Peyer's patch (tissue), 4 donors: ENCODE results near the gene EVL. TPM values are rescaled to one million over a fixed set of nuclear protein-coding genes. Genes with fewer than 3 reads are reported as not detected.

Source experiments
- DNase-seq, 3 donors: peaks; one replicate each; pipeline ENCODE4 v3.0.0-alpha.2; 2017 to 2019
- H3K27ac ChIP-seq, 4 donors: fragments of 200-600 bp; sonication (generic); one replicate each; pipeline ENCODE4 v1.5.1; 2016 to 2019
- H3K27me3 ChIP-seq, 2 donors: fragments of 200-600 bp; sonication (generic); one replicate each; pipeline ENCODE4 v1.5.1; 2019
- H3K36me3 ChIP-seq, 3 donors: fragments of 200-600 bp; sonication (generic); one replicate each; pipeline ENCODE4 v1.5.1; 2016 to 2019
- H3K4me1 ChIP-seq, 4 donors: fragments of 200-600 bp; sonication (generic); one replicate each; pipeline ENCODE4 v1.5.1; 2016 to 2019
- H3K4me3 ChIP-seq, 4 donors: fragments of 200-600 bp; sonication (generic); 1 replicate in 3 of 4; 2 replicates in 1 of 4; pipeline ENCODE4 v1.5.1; 2016 to 2019; ENCODE audit warnings: mild to moderate bottlenecking in 1 of 4
- H3K9me3 ChIP-seq, 4 donors: fragments of 200-600 bp; sonication (generic); one replicate each; pipeline ENCODE4 v1.5.1; 2016 to 2019; ENCODE audit warnings: mild to moderate bottlenecking in 1 of 4
- POLR2A ChIP-seq, 2 donors: fragments of 450-650 bp; IDR thresholded peaks; one replicate each; pipeline ENCODE4 v1.5.1; 2017; ENCODE audit warnings: antibody characterized with exemption in 2 of 2, mild to moderate bottlenecking in 2 of 2, moderate library complexity in 2 of 2
- total RNA-seq, 4 donors: library from RNA; depleted of rRNA; stranded (reverse); fragments of >200 nt; gene quantifications; one replicate each; pipeline ENCODE4 v1.1.0, GENCODE V29; 2016
- TF ChIP-seq, protein P1 (sequence below), 6 experiments: fragments of 450-650 bp in 4 of 6; fragments of 200-600 bp in 2 of 6; sonication (generic) in 1 of 6; IDR thresholded peaks; one replicate each; pipeline ENCODE4 v1.5.1; 2017 to 2019; ENCODE audit warnings: antibody characterized with exemption in 6 of 6, mild to moderate bottlenecking in 3 of 6, moderate library complexity in 1 of 6

The EVL gene
- total RNA-seq, 4 donors from 2014 or later: 44.9 to 409 (median 110) TPM

DNA sequence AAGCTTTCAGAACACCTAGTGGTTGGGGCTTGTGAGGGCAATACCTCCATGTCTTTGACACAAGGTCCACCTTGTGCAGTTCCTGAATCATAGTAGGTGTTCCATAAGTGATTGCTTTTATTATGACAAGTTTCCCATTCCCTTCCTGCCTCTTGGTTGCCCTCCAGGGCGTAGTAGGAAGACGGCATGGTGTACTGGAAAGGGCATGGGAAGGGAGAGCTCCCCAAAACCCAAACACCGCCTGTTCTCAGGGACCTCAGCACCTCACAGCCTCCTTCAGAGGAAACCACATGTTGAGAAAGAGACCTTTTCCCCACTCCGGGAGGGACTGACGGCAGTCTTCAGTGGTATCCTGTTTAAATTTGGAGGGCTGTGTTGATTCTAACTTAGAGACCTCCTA, 21.1 kb downstream of the EVL start:
- TF ChIP-seq, protein P1, sequence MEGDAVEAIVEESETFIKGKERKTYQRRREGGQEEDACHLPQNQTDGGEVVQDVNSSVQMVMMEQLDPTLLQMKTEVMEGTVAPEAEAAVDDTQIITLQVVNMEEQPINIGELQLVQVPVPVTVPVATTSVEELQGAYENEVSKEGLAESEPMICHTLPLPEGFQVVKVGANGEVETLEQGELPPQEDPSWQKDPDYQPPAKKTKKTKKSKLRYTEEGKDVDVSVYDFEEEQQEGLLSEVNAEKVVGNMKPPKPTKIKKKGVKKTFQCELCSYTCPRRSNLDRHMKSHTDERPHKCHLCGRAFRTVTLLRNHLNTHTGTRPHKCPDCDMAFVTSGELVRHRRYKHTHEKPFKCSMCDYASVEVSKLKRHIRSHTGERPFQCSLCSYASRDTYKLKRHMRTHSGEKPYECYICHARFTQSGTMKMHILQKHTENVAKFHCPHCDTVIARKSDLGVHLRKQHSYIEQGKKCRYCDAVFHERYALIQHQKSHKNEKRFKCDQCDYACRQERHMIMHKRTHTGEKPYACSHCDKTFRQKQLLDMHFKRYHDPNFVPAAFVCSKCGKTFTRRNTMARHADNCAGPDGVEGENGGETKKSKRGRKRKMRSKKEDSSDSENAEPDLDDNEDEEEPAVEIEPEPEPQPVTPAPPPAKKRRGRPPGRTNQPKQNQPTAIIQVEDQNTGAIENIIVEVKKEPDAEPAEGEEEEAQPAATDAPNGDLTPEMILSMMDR (IDR thresholded peaks at IDR 0.05): no peak
- TF ChIP-seq POLR2A (IDR thresholded peaks at IDR 0.05): no peak
- Histone ChIP-seq H3K27me3 (no peaks in the 10 kb centered on the region), H3K27ac (no peak overlapping the region), H3K36me3 (peaks cover 0 to 6% (median 0%) of the 10 kb centered on the region in 3 donors), H3K4me3 (no peak overlapping the region), H3K9me3 (no peaks in the 10 kb centered on the region), H3K4me1 (no peaks in the 10 kb centered on the region)
- DNase-seq: no peak

DNA sequence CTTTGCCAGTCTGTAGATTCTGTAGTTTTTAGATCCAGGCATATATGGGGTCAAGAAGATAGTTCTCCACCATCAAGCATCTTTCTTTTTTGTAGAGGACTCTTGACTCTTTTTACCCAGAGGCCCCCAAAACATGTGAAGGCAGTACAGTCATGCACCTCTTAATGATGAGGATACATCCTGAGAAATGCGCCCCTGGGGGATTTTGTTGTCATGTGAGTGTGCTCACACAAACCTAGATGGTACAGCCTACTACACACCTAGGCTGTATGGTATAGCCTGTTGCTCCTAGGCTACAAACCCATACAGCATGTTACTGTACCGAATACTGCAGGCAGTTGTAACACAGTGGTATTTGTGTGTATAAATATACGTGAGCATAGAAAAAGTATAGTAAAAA, 23.0 kb downstream of the EVL start:
- H3K36me3 ChIP-seq: peaks cover 0 to 6% (median 0%) of the 10 kb centered on the region in 3 donors
- H3K4me3 ChIP-seq: no peak overlapping the region

DNA sequence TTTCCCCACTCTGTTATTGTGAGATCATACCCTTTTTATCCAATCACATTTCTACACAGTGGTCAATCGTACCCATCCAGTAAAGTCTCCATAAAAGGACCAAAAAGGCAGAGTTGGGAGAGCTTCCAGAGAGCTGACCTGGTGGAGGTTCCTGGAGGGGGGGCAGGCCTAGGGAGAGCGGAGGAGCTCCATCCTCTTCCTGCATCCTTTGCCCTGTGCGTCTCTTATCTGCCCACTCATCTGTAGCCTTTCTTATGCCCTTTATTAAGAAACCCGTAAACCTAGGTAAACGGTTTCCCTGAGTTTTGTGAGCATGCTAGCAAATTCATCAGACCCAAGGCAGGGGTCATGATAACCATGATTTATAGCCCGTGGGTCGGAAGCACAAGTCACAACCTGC, 26.2 kb downstream of the EVL start:
- Histone ChIP-seq H3K27me3 (no peaks in the 10 kb centered on the region), H3K27ac (no peak overlapping the region), H3K4me3 (no peak overlapping the region), H3K36me3 (no peaks in the 10 kb centered on the region), H3K9me3 (no peaks in the 10 kb centered on the region), H3K4me1 (no peaks in the 10 kb centered on the region)
- DNase-seq: no peak
- TF ChIP-seq, protein P1 (IDR thresholded peaks at IDR 0.05): no peak
- TF ChIP-seq POLR2A (IDR thresholded peaks at IDR 0.05): no peak

More for the DNA sequence above, 23.0 kb downstream of the EVL start:
- Histone ChIP-seq H3K27me3 (no peaks in the 10 kb centered on the region), H3K9me3 (no peaks in the 10 kb centered on the region), H3K4me1 (no peaks in the 10 kb centered on the region), H3K27ac (no peak overlapping the region)
- DNase-seq: no peak
- TF ChIP-seq POLR2A (IDR thresholded peaks at IDR 0.05): no peak
- TF ChIP-seq, protein P1 (IDR thresholded peaks at IDR 0.05): no peak

DNA sequence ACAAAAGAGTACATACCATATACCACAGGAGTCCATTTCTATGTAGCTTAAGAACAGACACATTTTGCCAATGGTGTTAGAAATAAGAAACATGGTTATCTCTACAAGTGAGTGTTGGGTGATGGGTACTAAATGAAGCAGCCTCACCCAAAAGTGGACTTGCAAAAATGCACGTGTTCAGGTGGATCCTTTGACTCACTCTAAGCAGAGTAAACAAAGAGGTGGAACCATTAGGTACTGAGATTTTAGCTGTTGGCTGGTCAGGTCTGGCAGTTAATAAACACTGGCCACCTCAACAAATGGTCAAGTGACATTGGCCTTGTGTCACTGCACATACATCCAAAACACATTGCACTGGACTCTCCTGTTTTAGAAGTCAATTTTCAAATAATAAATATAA, 27.6 kb downstream of the EVL start:
- Histone ChIP-seq H3K9me3 (no peaks in the 10 kb centered on the region), H3K36me3 (peaks cover 0 to 6% (median 0%) of the 10 kb centered on the region in 3 donors), H3K4me3 (no peak overlapping the region), H3K4me1 (no peaks in the 10 kb centered on the region), H3K27ac (no peak overlapping the region), H3K27me3 (no peaks in the 10 kb centered on the region)
- DNase-seq: no peak
- TF ChIP-seq, protein P1 (IDR thresholded peaks at IDR 0.05): no peak
- no peak for TF ChIP-seq POLR2A (IDR thresholded peaks at IDR 0.05)

DNA sequence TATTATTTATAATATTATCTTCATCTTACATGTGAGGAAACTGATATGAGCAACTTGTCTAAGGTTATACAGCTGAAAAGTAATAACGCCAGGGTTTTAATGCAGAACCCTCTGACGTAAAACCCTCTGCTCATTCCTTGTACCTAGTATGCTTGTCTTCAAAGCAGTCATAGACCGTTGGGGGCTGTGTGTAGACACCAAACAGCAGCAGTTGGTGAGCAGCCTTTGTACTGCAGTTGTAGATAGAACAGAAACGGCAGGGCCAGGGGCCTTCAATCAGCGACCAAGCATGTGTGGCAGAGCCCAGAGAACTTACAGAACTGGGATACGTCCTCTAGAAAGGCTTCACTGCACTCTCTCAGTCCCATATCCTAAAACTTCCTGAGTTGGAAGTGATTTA, 28.1 kb downstream of the EVL start:
- no peaks in the 10 kb centered on the region for H3K4me1 ChIP-seq
- H3K27ac ChIP-seq: no peak overlapping the region
- DNase-seq: no peak
- no peak overlapping the region for H3K4me3 ChIP-seq
- TF ChIP-seq POLR2A (IDR thresholded peaks at IDR 0.05): no peak
- TF ChIP-seq, protein P1 (IDR thresholded peaks at IDR 0.05): no peak
- peaks cover 0 to 11% (median 0%) of the 10 kb centered on the region in 3 donors for H3K36me3 ChIP-seq
- H3K27me3 ChIP-seq: no peaks in the 10 kb centered on the region
- H3K9me3 ChIP-seq: no peaks in the 10 kb centered on the region

DNA sequence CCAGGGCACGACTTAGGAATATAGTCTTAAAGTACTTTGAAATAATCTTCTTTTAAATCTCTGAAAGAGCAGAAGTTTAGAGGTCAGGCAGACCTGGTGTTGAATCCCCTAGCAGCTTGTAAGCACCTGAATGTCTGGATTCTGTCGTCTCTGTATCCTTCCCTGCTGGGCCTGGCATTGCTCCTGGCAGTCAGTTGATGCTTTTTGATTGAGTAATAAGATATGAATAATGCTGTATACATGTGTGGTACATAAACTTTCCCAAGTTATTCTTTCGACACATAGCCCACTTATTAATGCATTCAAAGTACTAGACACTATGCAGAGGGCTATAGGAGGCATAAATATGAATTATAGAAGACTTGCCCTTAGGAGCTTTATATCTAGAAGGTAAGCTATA, 31.4 kb downstream of the EVL start:
- Histone ChIP-seq H3K9me3 (no peaks in the 10 kb centered on the region), H3K27me3 (no peaks in the 10 kb centered on the region), H3K4me3 (no peak overlapping the region), H3K36me3 (peaks cover 0 to 11% (median 0%) of the 10 kb centered on the region in 3 donors), H3K4me1 (no peaks in the 10 kb centered on the region), H3K27ac (no peak overlapping the region)
- TF ChIP-seq, protein P1 (IDR thresholded peaks at IDR 0.05): no peak
- no peak for TF ChIP-seq POLR2A (IDR thresholded peaks at IDR 0.05)
- no peak for DNase-seq
